Parathyroid adenoma (tissue), 2 donors: ENCODE data around the gene TGM2.

Experiments
- H2AFZ ChIP-seq: fragments of 300-600 bp; sonication (generic); one replicate; pipeline ENCODE4 v1.7.0; 2017; ENCODE audit warnings: antibody characterized with exemption, mild to moderate bottlenecking
- H3K27ac ChIP-seq: fragments of 300-600 bp; sonication (generic); one replicate; pipeline ENCODE4 v1.7.0; 2017
- H3K27me3 ChIP-seq: fragments of 300-600 bp; sonication (generic); one replicate; pipeline ENCODE4 v1.7.0; 2017; ENCODE audit warnings: low read length; ENCODE audit not compliant: control insufficient read depth, insufficient read depth
- H3K36me3 ChIP-seq: fragments of 300-600 bp; sonication (generic); one replicate; pipeline ENCODE4 v1.7.0; 2017; ENCODE audit warnings: low read length; ENCODE audit not compliant: control insufficient read depth, insufficient read depth
- H3K4me1 ChIP-seq: fragments of 300-600 bp; sonication (generic); one replicate; pipeline ENCODE4 v1.7.0; 2017; ENCODE audit warnings: control low read depth
- H3K4me2 ChIP-seq: fragments of 300-600 bp; sonication (generic); one replicate; pipeline ENCODE4 v1.7.0; 2017; ENCODE audit warnings: low read length
- H3K4me3 ChIP-seq: fragments of 300-600 bp; sonication (generic); one replicate; pipeline ENCODE4 v1.7.0; 2017; ENCODE audit warnings: low read depth, low read length
- H3K79me2 ChIP-seq: fragments of 300-600 bp; sonication (generic); one replicate; pipeline ENCODE4 v1.7.0; 2017; ENCODE audit warnings: control low read depth
- H3K9ac ChIP-seq: fragments of 300-600 bp; sonication (generic); one replicate; pipeline ENCODE4 v1.7.0; 2017; ENCODE audit warnings: mild to moderate bottlenecking
- H3K9me3 ChIP-seq: fragments of 300-600 bp; sonication (generic); one replicate; pipeline ENCODE4 v1.7.0; 2017; ENCODE audit warnings: low read length; ENCODE audit not compliant: control insufficient read depth
- CTCF ChIP-seq: fragments of 300-600 bp; sonication (generic); IDR thresholded peaks from one replicate; pipeline ENCODE4 v1.7.0; 2017; ENCODE audit warnings: antibody characterized with exemption, mild to moderate bottlenecking
- donor health status: primary hyperparathyroidism.

TGM2 gene

DNA sequence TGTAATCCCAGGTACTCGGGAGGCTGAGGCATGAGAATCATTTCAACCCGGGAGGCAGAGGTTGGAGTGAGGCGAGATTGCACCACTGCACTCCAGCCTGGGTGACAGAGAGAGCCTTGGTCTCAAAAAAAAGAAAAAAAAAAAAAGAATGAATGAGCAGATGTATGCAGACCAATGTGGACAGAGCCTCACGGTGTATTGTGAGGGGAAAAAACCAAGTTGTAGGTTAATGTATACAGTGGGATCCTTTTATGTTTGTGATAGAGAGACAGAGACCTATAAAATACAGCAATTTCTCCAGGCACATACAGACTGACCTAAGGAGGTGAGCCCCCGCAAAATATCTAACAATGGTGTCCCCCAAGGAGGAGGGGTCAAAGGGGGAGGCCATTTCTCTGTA lies 11.7 kb downstream of the TGM2 start:
- Histone ChIP-seq H3K27ac (peak overlapping the region; percentile 67), H3K79me2 (no peaks in the 10 kb centered on the region), H3K27me3 (no peaks in the 10 kb centered on the region), H3K9ac (no peak overlapping the region), H3K4me3 (no peak overlapping the region), H3K4me2 (no peak overlapping the region), H3K9me3 (no peaks in the 10 kb centered on the region), H2AFZ (no peak overlapping the region), H3K4me1 (peaks cover 6% of the 10 kb centered on the region), H3K36me3 (no peaks in the 10 kb centered on the region)
- TF ChIP-seq CTCF: no peak

DNA sequence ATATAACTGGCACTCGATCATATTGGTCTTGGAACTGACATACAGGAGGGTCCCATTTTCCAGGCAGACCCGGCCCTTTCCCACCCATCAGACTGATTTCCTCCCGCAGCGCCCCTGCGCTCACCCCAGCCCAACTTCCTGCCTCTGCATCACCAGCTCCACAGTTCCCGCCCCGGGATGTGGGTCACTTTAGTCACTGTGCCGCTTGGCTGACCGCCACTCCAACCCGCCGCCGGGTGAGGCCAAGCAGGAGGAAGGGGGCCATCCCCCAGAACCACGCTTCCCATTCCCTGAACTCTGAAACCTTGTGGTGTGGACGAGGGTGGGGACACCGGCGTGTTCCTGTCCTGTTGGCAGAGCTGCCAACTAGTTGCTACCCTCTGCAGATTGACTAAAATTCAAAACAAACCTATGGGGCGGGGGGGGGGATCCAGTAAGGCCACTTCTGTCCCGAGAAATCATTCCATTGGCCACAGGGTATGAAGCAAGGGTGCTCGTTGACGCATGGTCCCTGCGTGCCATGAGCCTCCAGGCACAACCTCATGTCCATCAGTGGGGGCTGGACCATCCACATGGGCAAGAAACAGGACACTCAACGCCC lies 12.3 kb downstream of the TGM2 start:
- Histone ChIP-seq H3K9me3 (no peaks in the 10 kb centered on the region), H3K4me3 (no peak overlapping the region), H2AFZ (peak overlapping the region; percentile 29), H3K27me3 (no peaks in the 10 kb centered on the region), H3K36me3 (no peaks in the 10 kb centered on the region), H3K4me2 (no peak overlapping the region), H3K27ac (peak overlapping the region; percentile 67), H3K9ac (no peak overlapping the region), H3K79me2 (no peaks in the 10 kb centered on the region), H3K4me1 (peaks cover 6% of the 10 kb centered on the region)
- TF ChIP-seq CTCF: no peak

- no peaks in the 10 kb centered on the region for H3K9me3 ChIP-seq
- H3K4me1 ChIP-seq: peaks cover 6% of the 10 kb centered on the region
- no peaks in the 10 kb centered on the region for H3K36me3 ChIP-seq
- H2AFZ ChIP-seq: no peak overlapping the region
- TF ChIP-seq CTCF: no peak
- H3K4me2 ChIP-seq: no peak overlapping the region
- H3K79me2 ChIP-seq: no peaks in the 10 kb centered on the region
- no peaks in the 10 kb centered on the region for H3K27me3 ChIP-seq
- H3K9ac ChIP-seq: no peak overlapping the region
- peak overlapping the region; percentile 67 for H3K27ac ChIP-seq
- H3K4me3 ChIP-seq: no peak overlapping the region
Measured at GRCh38 chr20:38152175-38152620, 12.9 kb downstream of the TGM2 start.

GRCh38 chr20:38151455-38151854 lies 13.6 kb downstream of the TGM2 start:
- Histone ChIP-seq H3K9ac (no peak overlapping the region), H3K27ac (peak overlapping the region; percentile 67), H3K27me3 (no peaks in the 10 kb centered on the region), H3K4me1 (peaks cover 6% of the 10 kb centered on the region), H3K79me2 (no peaks in the 10 kb centered on the region), H3K4me3 (no peak overlapping the region), H2AFZ (no peak overlapping the region), H3K4me2 (no peak overlapping the region), H3K36me3 (no peaks in the 10 kb centered on the region), H3K9me3 (no peaks in the 10 kb centered on the region)
- no peak for TF ChIP-seq CTCF
